B cell (primary cell): ENCODE results near the gene LRRC8E. TPM values are rescaled to one million over a fixed set of nuclear protein-coding genes. Genes with fewer than 3 reads are reported as not detected.

Experiments used
- ATAC-seq: fragments of 200-7000 bp; cut with Tn5 transposase; one replicate; pipeline ENCODE4 v1.10.0; 2021; ENCODE audit warnings: low read depth, mild to moderate bottlenecking, moderate number of reproducible peaks, moderate library complexity
- CTCF ChIA-PET: fragments of 350-600 bp; sonication (Branson Sonifier 250); formaldehyde crosslinking; loops from one replicate; lab custom pipeline; 2021; ENCODE audit warnings: antibody characterized with exemption, inconsistent platforms; lab: Charles Lee
- POLR2A ChIA-PET: fragments of 350-600 bp; sonication (Branson Sonifier 250); formaldehyde crosslinking; loops from one replicate; lab custom pipeline; 2021; ENCODE audit warnings: antibody characterized with exemption; lab: Charles Lee
- DNase-seq: peaks from one replicate; pipeline ENCODE4 v3.0.0; 2013
- H2AFZ ChIP-seq: 2 replicates; pipeline ENCODE4 v1.6.1; 2012; ENCODE audit warnings: mild to moderate bottlenecking, low read depth, low read length; ENCODE audit not compliant: insufficient read depth, poor library complexity, severe bottlenecking
- H3K27ac ChIP-seq, 2 donors: 1 replicate in 1 of 2; 2 replicates in 1 of 2; pipeline ENCODE4 v1.5.1; 2012 to 2013; ENCODE audit warnings: low read length in 2 of 2, mild to moderate bottlenecking in 2 of 2, moderate library complexity in 1 of 2
- H3K27me3 ChIP-seq, 4 experiments: fragments of 200-600 bp in 1 of 4; sonication (generic) in 1 of 4; replicated peaks in 1 of 4; 1 replicate in 2 of 4; 2 replicates in 2 of 4; pipeline versions ENCODE4 v1.6.1 to v1.7.0; 2013 to 2016; ENCODE audit warnings: low read length in 3 of 4, mild to moderate bottlenecking in 2 of 4, mixed read lengths in 1 of 4, moderate library complexity in 1 of 4; ENCODE audit not compliant: insufficient read depth in 4 of 4, control insufficient read depth in 3 of 4; ENCODE audit errors: control extremely low read depth in 1 of 4
- H3K36me3 ChIP-seq, 2 experiments: replicated peaks in 1 of 2; 1 replicate in 1 of 2; 2 replicates in 1 of 2; pipeline versions ENCODE4 v1.6.1 to v1.7.1; 2013; ENCODE audit warnings: low read length in 1 of 2; ENCODE audit not compliant: insufficient read depth in 2 of 2, control insufficient read depth in 1 of 2; ENCODE audit errors: control extremely low read depth in 1 of 2, extremely low read depth in 1 of 2
- H3K4me1 ChIP-seq, 2 donors: fragments of 200-600 bp in 1 of 2; sonication (generic) in 1 of 2; 1 replicate in 1 of 2; 2 replicates in 1 of 2; pipeline versions ENCODE4 v1.5.1 to v1.6.1; 2013 to 2017; ENCODE audit warnings: low read length in 2 of 2; ENCODE audit not compliant: control insufficient read depth in 2 of 2, insufficient read depth in 2 of 2
- H3K4me2 ChIP-seq: replicated peaks from 2 replicates; pipeline ENCODE3; 2012; ENCODE audit warnings: mild to moderate bottlenecking, low read depth, low read length; ENCODE audit not compliant: poor library complexity, severe bottlenecking
- H3K4me3 ChIP-seq, 5 experiments: fragments of 200-600 bp in 1 of 5; sonication (generic) in 1 of 5; 1 replicate in 3 of 5; 2 replicates in 2 of 5; pipeline versions ENCODE4 v1.5.1 to v1.7.0; 2011 to 2016; ENCODE audit warnings: low read length in 4 of 5, mild to moderate bottlenecking in 4 of 5, low read depth in 2 of 5, control low read depth in 1 of 5, moderate library complexity in 1 of 5; ENCODE audit not compliant: insufficient read depth in 1 of 5; ENCODE audit errors: control extremely low read depth in 1 of 5, extremely low read depth in 1 of 5
- H3K79me2 ChIP-seq: fragments of 200-600 bp; sonication (generic); one replicate; pipeline ENCODE4 v1.6.0; 2016; ENCODE audit warnings: low read length; ENCODE audit not compliant: control insufficient read depth, insufficient read depth
- H3K9ac ChIP-seq: fragments of 200-600 bp; sonication (generic); 2 replicates; pipeline ENCODE4 v1.6.1; 2017; ENCODE audit warnings: mild to moderate bottlenecking, low read length, moderate library complexity
- H3K9me3 ChIP-seq, 3 donors: one replicate each; pipeline versions ENCODE4 v1.6.1 to v1.7.1; 2013; ENCODE audit warnings: low read length in 2 of 3; ENCODE audit not compliant: control insufficient read depth in 2 of 3, insufficient read depth in 1 of 3; ENCODE audit errors: control extremely low read depth in 1 of 3
- H4K20me1 ChIP-seq: 2 replicates; pipeline ENCODE4 v1.6.0; 2012; ENCODE audit warnings: mild to moderate bottlenecking, low read length; ENCODE audit not compliant: insufficient read depth, control insufficient read depth, poor library complexity, severe bottlenecking
- H3K27ac Mint-ChIP-seq: one replicate; pipeline ENCODE4 v1.8.0; 2021; ENCODE audit warnings: mixed read lengths
- H3K27me3 Mint-ChIP-seq: one replicate; pipeline ENCODE4 v1.8.0; 2021; ENCODE audit warnings: mixed read lengths
- H3K4me1 Mint-ChIP-seq: one replicate; pipeline ENCODE4 v1.8.0; 2021; ENCODE audit warnings: mixed read lengths
- H3K4me3 Mint-ChIP-seq: one replicate; pipeline ENCODE4 v1.8.0; 2021; ENCODE audit warnings: mixed read lengths
- H3K9me3 Mint-ChIP-seq: one replicate; pipeline ENCODE4 v1.8.0; 2022; ENCODE audit warnings: mixed read lengths; ENCODE audit not compliant: insufficient read depth
- EZH2 ChIP-seq: IDR thresholded peaks from 2 replicates; pipeline ENCODE4 v1.6.1; 2012; ENCODE audit warnings: borderline replicate concordance, low read depth, mild to moderate bottlenecking, moderate library complexity, low read length; ENCODE audit not compliant: insufficient read depth, poor library complexity, severe bottlenecking
- WGBS: methylation state at CpG from one replicate; pipeline ENCODE4 v1.1.5; 2013; ENCODE audit warnings: missing lambda C conversion rate; ENCODE audit not compliant: insufficient coverage; 5-methylcytosine and 5-hydroxymethylcytosine counted together
- intact Hi-C: fragments of 100-400 bp; cut with micrococcal nuclease; formaldehyde crosslinking; loops from one replicate; pipeline ENCODE4 v1.10.0; 2022
- polyA plus RNA-seq: library from polyadenylated mRNA; depleted of rRNA; stranded (reverse); fragments of >200 nt; gene quantifications from 2 replicates; pipeline ENCODE4 v1.2.3, GENCODE V29; 2012
- total RNA-seq, 2 donors: library from RNA; stranded (reverse); fragments of 120-200 nt in 1 of 2; gene quantifications; 1 replicate in 1 of 2; 2 replicates in 1 of 2; pipeline versions ENCODE4 v1.2.3 to v1.2.4, GENCODE V29; 2013 to 2022
- TF ChIP-seq, protein P1 (sequence below): fragments of 200-600 bp; IDR thresholded peaks from one replicate; pipeline ENCODE4 v1.8.0; 2022; ENCODE audit warnings: antibody characterized with exemption, mild to moderate bottlenecking

LRRC8E gene
- total and polyA plus RNA-seq, 2 donors (not counting 1 experiment from before 2014, with no cell fraction given), result not detected

DNA sequence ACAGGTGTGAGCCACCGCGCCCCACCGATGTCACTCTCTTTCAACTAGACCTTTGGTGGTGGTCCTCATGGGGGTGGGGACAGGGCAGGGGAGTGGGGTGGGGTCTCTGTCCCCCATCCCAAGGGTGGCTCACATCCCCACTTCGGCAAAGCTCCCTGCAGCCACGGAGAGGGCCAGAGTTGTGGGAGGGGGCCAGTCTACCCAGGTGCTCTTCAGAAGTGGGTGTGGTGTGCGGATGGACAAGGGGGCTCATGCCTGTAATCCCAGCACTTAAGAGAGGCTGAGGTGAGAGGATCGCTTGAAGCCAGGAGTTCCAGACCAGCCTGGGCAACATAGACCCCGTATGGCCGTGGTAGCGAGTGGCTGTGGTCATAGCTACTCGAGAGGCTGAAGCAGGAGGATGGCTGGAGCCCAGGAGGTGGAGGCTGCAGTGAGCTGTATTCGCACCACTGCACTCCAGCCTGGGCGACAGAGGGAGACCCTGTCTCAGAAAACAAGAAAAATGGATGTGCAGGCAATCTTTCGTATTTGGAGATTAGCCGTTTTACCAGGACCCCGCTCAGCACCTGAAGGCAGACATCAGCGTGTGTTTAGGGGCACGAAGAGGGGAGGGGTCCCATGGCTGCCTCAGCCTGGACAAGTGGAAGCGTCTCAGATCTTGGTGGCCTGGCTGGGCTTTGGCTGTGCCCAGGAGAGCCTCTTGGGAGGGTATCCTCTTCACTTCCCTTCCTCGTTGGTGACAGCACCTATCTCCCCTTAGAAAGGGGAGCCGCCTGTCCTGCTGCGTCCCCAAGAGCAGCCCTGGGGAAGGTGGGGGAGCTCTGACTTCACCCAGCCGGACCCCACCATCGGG, 27.2 kb downstream of the LRRC8E start:
- Histone ChIP-seq H3K9ac (peak overlapping the region; percentile 52), H3K27me3 (peaks cover 0 to 47% (median 25%) of the 10 kb centered on the region in 4 experiments), H3K36me3 (peaks cover 3 to 18% of the 10 kb centered on the region in 2 experiments), H3K4me3 (peak overlapping the region in 4 of 5 experiments; percentile 18 to 48 (median 30)), H3K4me1 (peaks cover 44 to 47% of the 10 kb centered on the region in 2 donors), H2AFZ (peak overlapping the region; percentile 44), H3K4me2 (peak overlapping the region; percentile 87), H3K79me2 (peaks cover 3% of the 10 kb centered on the region), H3K27ac (no peak overlapping the region), H4K20me1 (peaks cover 55% of the 10 kb centered on the region), H3K9me3 (peaks cover 0 to 28% (median 0%) of the 10 kb centered on the region in 3 donors)
- WGBS, result 49% methylated on average over 20 of the region's 24 CpGs
- peaks cover 24% of the 10 kb centered on the region for H3K27me3 Mint-ChIP-seq
- CTCF ChIA-PET, result interaction anchor here (3.7 kb wide), 1 partner anchor 29 kb away, joined by 21 read pairs; the partner anchor contains the start of gene TIMM44
- H3K27ac Mint-ChIP-seq, result peak overlapping the region; percentile 67
- POLR2A ChIA-PET, result interaction anchor here (0.5 to 1.7 kb wide), 2 partner anchors 12 to 263 kb away, joined by 3 to 6 read pairs; partner anchors contain the start of gene MAP2K7
- H3K4me1 Mint-ChIP-seq, result peaks cover 29% of the 10 kb centered on the region
- no peaks in the 10 kb centered on the region for H3K9me3 Mint-ChIP-seq
- ATAC-seq (no peak), DNase-seq (peak; percentile 42)
- H3K4me3 Mint-ChIP-seq, result peak overlapping the region; percentile 68
- intact Hi-C loops, result no loop called here
- TF ChIP-seq EZH2, result no peak
- TF ChIP-seq, protein P1, sequence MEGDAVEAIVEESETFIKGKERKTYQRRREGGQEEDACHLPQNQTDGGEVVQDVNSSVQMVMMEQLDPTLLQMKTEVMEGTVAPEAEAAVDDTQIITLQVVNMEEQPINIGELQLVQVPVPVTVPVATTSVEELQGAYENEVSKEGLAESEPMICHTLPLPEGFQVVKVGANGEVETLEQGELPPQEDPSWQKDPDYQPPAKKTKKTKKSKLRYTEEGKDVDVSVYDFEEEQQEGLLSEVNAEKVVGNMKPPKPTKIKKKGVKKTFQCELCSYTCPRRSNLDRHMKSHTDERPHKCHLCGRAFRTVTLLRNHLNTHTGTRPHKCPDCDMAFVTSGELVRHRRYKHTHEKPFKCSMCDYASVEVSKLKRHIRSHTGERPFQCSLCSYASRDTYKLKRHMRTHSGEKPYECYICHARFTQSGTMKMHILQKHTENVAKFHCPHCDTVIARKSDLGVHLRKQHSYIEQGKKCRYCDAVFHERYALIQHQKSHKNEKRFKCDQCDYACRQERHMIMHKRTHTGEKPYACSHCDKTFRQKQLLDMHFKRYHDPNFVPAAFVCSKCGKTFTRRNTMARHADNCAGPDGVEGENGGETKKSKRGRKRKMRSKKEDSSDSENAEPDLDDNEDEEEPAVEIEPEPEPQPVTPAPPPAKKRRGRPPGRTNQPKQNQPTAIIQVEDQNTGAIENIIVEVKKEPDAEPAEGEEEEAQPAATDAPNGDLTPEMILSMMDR, result no peak
